Uterus (tissue), 2 donors: Measurements from ENCODE around the gene TBC1D16.

ENCODE experiments used
- POLR2A ChIP-seq, 2 donors: fragments of 450-650 bp; IDR thresholded peaks; one replicate each; pipeline ENCODE4 v1.6.1; 2016; ENCODE audit warnings: antibody characterized with exemption in 2 of 2, mild to moderate bottlenecking in 1 of 2, moderate library complexity in 1 of 2
- TF ChIP-seq, protein P1 (sequence below), 4 experiments: fragments of 200-600 bp in 2 of 4; fragments of 450-650 bp in 2 of 4; sonication (generic) in 2 of 4; IDR thresholded peaks; one replicate each; pipeline ENCODE4 v1.5.1; 2016 to 2019; ENCODE audit warnings: antibody characterized with exemption in 4 of 4, mild to moderate bottlenecking in 2 of 4, moderate library complexity in 1 of 4

DNA sequence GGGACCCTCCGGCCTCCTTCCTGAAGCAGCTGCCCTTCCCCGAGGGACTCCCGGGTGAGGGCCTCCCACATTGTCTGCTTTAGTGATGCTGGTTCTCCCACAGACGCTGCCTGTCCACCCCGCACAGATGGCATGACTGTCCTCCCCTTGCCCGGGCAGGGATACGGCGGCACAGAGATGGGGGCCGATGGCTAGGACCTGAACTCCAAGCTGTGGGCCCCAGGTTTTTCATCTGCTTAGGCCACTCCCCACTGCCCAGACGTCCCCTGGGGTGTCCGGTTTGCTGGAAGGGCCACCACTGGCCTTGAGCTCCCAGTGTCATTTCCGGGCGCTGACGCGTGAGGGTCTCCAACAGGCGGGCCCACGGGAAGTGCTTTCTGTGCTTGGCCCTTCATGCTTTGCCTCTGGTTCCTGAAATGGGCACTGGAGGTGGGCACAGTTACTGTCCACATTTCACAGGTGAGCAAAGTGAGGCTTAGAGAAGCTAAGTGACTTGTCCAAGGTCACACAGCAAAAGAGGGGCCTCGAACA is 109.0 kb downstream of the TBC1D16 start:
- TF ChIP-seq, protein P1, sequence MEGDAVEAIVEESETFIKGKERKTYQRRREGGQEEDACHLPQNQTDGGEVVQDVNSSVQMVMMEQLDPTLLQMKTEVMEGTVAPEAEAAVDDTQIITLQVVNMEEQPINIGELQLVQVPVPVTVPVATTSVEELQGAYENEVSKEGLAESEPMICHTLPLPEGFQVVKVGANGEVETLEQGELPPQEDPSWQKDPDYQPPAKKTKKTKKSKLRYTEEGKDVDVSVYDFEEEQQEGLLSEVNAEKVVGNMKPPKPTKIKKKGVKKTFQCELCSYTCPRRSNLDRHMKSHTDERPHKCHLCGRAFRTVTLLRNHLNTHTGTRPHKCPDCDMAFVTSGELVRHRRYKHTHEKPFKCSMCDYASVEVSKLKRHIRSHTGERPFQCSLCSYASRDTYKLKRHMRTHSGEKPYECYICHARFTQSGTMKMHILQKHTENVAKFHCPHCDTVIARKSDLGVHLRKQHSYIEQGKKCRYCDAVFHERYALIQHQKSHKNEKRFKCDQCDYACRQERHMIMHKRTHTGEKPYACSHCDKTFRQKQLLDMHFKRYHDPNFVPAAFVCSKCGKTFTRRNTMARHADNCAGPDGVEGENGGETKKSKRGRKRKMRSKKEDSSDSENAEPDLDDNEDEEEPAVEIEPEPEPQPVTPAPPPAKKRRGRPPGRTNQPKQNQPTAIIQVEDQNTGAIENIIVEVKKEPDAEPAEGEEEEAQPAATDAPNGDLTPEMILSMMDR (IDR thresholded peaks at IDR 0.05): no peak
- no peak for TF ChIP-seq POLR2A (IDR thresholded peaks at IDR 0.05)
